GM12878 (cell line): ENCODE measurements around the gene ITSN1. TPM values are rescaled to one million over a fixed set of nuclear protein-coding genes. Genes with fewer than 3 reads are reported as not detected.

Source experiments
- ATAC-seq: fragments of 200-7000 bp; cut with Tn5 transposase; 3 replicates; pipeline ENCODE4 v1.9.1; 2020; ENCODE audit warnings: mild to moderate bottlenecking, moderate library complexity
- BruUV-seq: library from RNA; stranded (reverse); fragments of 400-500 nt; replicated peaks from 2 replicates; lab custom pipeline; 2021; lab: Mats Ljungman, UMichigan
- CTCF ChIA-PET: fragments of 300-600 bp; sonication (Branson Sonifier 250); formaldehyde crosslinking; extraction: SDS; loops from one replicate; lab custom pipeline; 2021; ENCODE audit warnings: inconsistent platforms; lab: Yijun Ruan, JAX
- POLR2A ChIA-PET: fragments of 350-600 bp; formaldehyde crosslinking; extraction: SDS; loops from one replicate; lab custom pipeline; 2021; ENCODE audit warnings: inconsistent platforms; lab: Charles Lee
- RAD21 ChIA-PET: fragments of 300-600 bp; sonication (Branson Sonifier 250); formaldehyde crosslinking; loops from one replicate; lab custom pipeline; 2023; ENCODE audit warnings: antibody characterized with exemption; ENCODE audit not compliant: unreplicated experiment; lab: Charles Lee
- SMC1A ChIA-PET: fragments of 300-600 bp; sonication (Branson Sonifier 250); formaldehyde crosslinking; loops from one replicate; lab custom pipeline; 2023; ENCODE audit not compliant: unreplicated experiment, uncharacterized antibody; lab: Charles Lee
- DNase-seq: peaks from one replicate; pipeline ENCODE4 v3.0.0-alpha.2; 2011; ENCODE audit warnings: low read depth, low spot score
- FAIRE-seq: peaks from 3 replicates; lab custom pipeline; 2011; peaks lifted over from hg19 to GRCh38; lab: Jason Lieb, UNC
- H2AFZ ChIP-seq: 2 replicates; pipeline ENCODE4 v1.6.0; 2011; ENCODE audit warnings: low read depth, low read length, control low read depth; ENCODE audit not compliant: control insufficient read depth
- H3K27ac ChIP-seq: 2 replicates; pipeline ENCODE4 v1.5.1; 2011; ENCODE audit warnings: control low read depth; ENCODE audit not compliant: control insufficient read depth, insufficient read depth
- H3K27me3 ChIP-seq, 2 experiments: replicated peaks in 1 of 2; 2 replicates each; pipeline versions ENCODE4 v1.6.0 to v1.6.1; 2011; ENCODE audit warnings: low read length in 1 of 2; ENCODE audit not compliant: control insufficient read depth in 2 of 2, insufficient read depth in 2 of 2
- H3K36me3 ChIP-seq, 2 experiments: 2 replicates each; pipeline ENCODE4 v1.5.1; 2011; ENCODE audit warnings: low read length in 1 of 2; ENCODE audit not compliant: control insufficient read depth in 2 of 2, insufficient read depth in 2 of 2
- H3K4me1 ChIP-seq: 2 replicates; pipeline ENCODE4 v1.6.1; 2011; ENCODE audit warnings: mild to moderate bottlenecking, low read length, moderate library complexity, mixed read lengths; ENCODE audit not compliant: control insufficient read depth, insufficient read depth
- H3K4me2 ChIP-seq: 2 replicates; pipeline ENCODE4 v1.6.0; 2011; ENCODE audit warnings: control low read depth; ENCODE audit not compliant: control insufficient read depth, insufficient read depth
- H3K4me3 ChIP-seq: fragments of 200-600 bp; sonication (generic); 2 replicates; pipeline ENCODE4 v1.5.1; 2016
- H3K79me2 ChIP-seq: 2 replicates; pipeline ENCODE4 v1.6.0; 2011; ENCODE audit warnings: low read length; ENCODE audit not compliant: control insufficient read depth, insufficient read depth
- H3K9ac ChIP-seq: 2 replicates; pipeline ENCODE4 v1.8.0; 2011; ENCODE audit warnings: low read length, control low read depth, mixed read lengths; ENCODE audit not compliant: control insufficient read depth, insufficient read depth
- H3K9me3 ChIP-seq: replicated peaks from 3 replicates; pipeline ENCODE4 v1.5.1; 2011; ENCODE audit warnings: mild to moderate bottlenecking, low read length; ENCODE audit not compliant: control insufficient read depth, insufficient read depth
- H4K20me1 ChIP-seq: 2 replicates; pipeline ENCODE4 v1.6.0; 2011; ENCODE audit not compliant: control insufficient read depth, insufficient read depth
- ATF7 ChIP-seq: fragments of 450-650 bp; IDR thresholded peaks from 2 replicates; pipeline ENCODE4 v1.6.1; 2016; ENCODE audit warnings: low read depth, mild to moderate bottlenecking
- BCL3 ChIP-seq: IDR thresholded peaks from 2 replicates; pipeline ENCODE4 v1.6.1; 2011; ENCODE audit warnings: borderline replicate concordance, low read depth, mild to moderate bottlenecking, moderate library complexity, low read length; ENCODE audit not compliant: insufficient read depth, poor library complexity, severe bottlenecking
- CBX3 ChIP-seq: fragments of 200-600 bp; sonication (generic); IDR thresholded peaks from 2 replicates; pipeline ENCODE4 v1.6.1; 2016; ENCODE audit warnings: low read depth, borderline replicate concordance
- CBX5 ChIP-seq: sonication (generic); IDR thresholded peaks from 2 replicates; pipeline ENCODE4 v1.6.1; 2016; ENCODE audit warnings: low read depth, moderate library complexity, mild to moderate bottlenecking, inconsistent platforms
- CEBPB ChIP-seq, 2 experiments: fragments of 150-350 bp in 1 of 2; IDR thresholded peaks; 2 replicates each; pipeline ENCODE4 v1.6.1; 2012 to 2014; ENCODE audit warnings: low read depth in 2 of 2, low read length in 2 of 2, borderline replicate concordance in 1 of 2, inconsistent platforms in 1 of 2
- HDAC2 ChIP-seq: fragments of 200-600 bp; sonication (generic); IDR thresholded peaks from 2 replicates; pipeline ENCODE4 v1.6.1; 2017
- IKZF2 ChIP-seq, 2 experiments: fragments of 450-650 bp; IDR thresholded peaks; 2 replicates each; pipeline ENCODE4 v1.6.1; 2017; ENCODE audit warnings: mild to moderate bottlenecking in 2 of 2, moderate library complexity in 2 of 2
- KDM1A ChIP-seq: fragments of 200-600 bp; sonication (generic); IDR thresholded peaks from 2 replicates; pipeline ENCODE4 v1.6.1; 2016; ENCODE audit warnings: borderline replicate concordance
- MLLT1 ChIP-seq: fragments of 450-650 bp; IDR thresholded peaks from 2 replicates; pipeline ENCODE4 v1.6.1; 2016; ENCODE audit warnings: mild to moderate bottlenecking
- PAX5 ChIP-seq: IDR thresholded peaks from 2 replicates; pipeline ENCODE4 v1.6.1; 2011; ENCODE audit warnings: low read depth, low read length, borderline replicate concordance
- PBX3 ChIP-seq: IDR thresholded peaks from 2 replicates; pipeline ENCODE4 v1.6.1; 2011; ENCODE audit warnings: mild to moderate bottlenecking, low read depth, low read length, moderate library complexity; ENCODE audit not compliant: insufficient replicate concordance
- RELB ChIP-seq: fragments of 450-650 bp; IDR thresholded peaks from 2 replicates; pipeline ENCODE4 v1.6.1; 2017; ENCODE audit warnings: low read depth, mild to moderate bottlenecking, moderate library complexity
- SP1 ChIP-seq: IDR thresholded peaks from one replicate; pipeline ENCODE4 v1.6.1; 2011; ENCODE audit warnings: low read depth, low read length
- SUZ12 ChIP-seq: fragments of 200-600 bp; sonication (generic); IDR thresholded peaks from one replicate; pipeline ENCODE4 v1.6.1; 2018; ENCODE audit warnings: antibody characterized with exemption, mild to moderate bottlenecking; ENCODE audit not compliant: unreplicated experiment
- ZBTB33 ChIP-seq: fragments of 450-650 bp; IDR thresholded peaks from 2 replicates; pipeline ENCODE4 v1.6.1; 2017; ENCODE audit warnings: mild to moderate bottlenecking
- whole genome bisulfite sequencing: methylation state at CpG from one replicate; pipeline ENCODE4 v1.1.6; 2016; ENCODE audit warnings: low lambda C conversion rate; ENCODE audit not compliant: insufficient replicate concordance, insufficient coverage; ENCODE audit errors: missing lambda C conversion rate; 5-methylcytosine and 5-hydroxymethylcytosine counted together
- in situ Hi-C: fragments of 300-500 bp; cut with MboI; formaldehyde crosslinking; loops from 9 replicates; pipeline ENCODE4 v1.14.3; 2018; ENCODE audit warnings: mixed read lengths
- intact Hi-C: fragments of 100-400 bp; cut with micrococcal nuclease; formaldehyde crosslinking; loops from one replicate; pipeline ENCODE4 v1.14.2; 2022; ENCODE audit not compliant: unreplicated experiment
- polyA plus RNA-seq, 11 experiments: library from polyadenylated mRNA; depleted of rRNA in 4 of 11; unstranded in 6 of 11; stranded (reverse) in 5 of 11; fragments of >200 nt; fragmentation: Nextera tagmentation in 4 of 11; fragmentation: Illumina TruSeq in 1 of 11; extraction: Ambion mirVana in 4 of 11; extraction: Trizol in 1 of 11; gene quantifications; 1 replicate in 1 of 11; 2 replicates in 10 of 11; pipeline versions ENCODE4 v1.2.1 to v1.2.3, GENCODE V29; 2011 to 2016; ENCODE audit warnings: inconsistent platforms in 2 of 11, missing spikeins in 2 of 11, low read depth in 1 of 11
- total RNA-seq, 4 experiments: library from RNA; depleted of rRNA in 3 of 4; stranded (reverse); fragments of >200 nt in 3 of 4; fragmentation: Illumina TruSeq in 1 of 4; extraction: Trizol in 1 of 4; gene quantifications; 2 replicates each; pipeline versions ENCODE4 v1.2.1 to v1.2.3, GENCODE V29; 2013 to 2021

The ITSN1 gene
- total and polyA plus RNA-seq, 10 of the 15 experiments (the other 5 are each of a cell fraction or from before 2014, with no cell fraction given) = 0.89 to 10.6 (median 4.8) TPM

GRCh38 chr21:33763582-33763899, 121.2 kb downstream of the ITSN1 start:
- FAIRE-seq = no peak
- H3K4me1 ChIP-seq = no peaks in the 10 kb centered on the region
- 61% methylated on average over 3 of the region's 3 CpGs for WGBS
- H3K79me2 ChIP-seq = no peaks in the 10 kb centered on the region
- ChIA-PET POLR2A (no interaction called here), CTCF (interaction anchor here (0.7 to 1.1 kb wide), 3 partner anchors 15 to 158 kb away, joined by 3 read pairs; no protein-coding TSS in a partner anchor), RAD21 (no interaction called here), SMC1A (no interaction called here)
- no peak overlapping the region for H3K9ac ChIP-seq
- H3K36me3 ChIP-seq = no peaks in the 10 kb centered on the region; a peak in 1 of 4 replicates
- H2AFZ ChIP-seq = no peak overlapping the region
- no peaks in the 10 kb centered on the region for H3K9me3 ChIP-seq
- ATAC-seq = no peak
- H4K20me1 ChIP-seq = no peaks in the 10 kb centered on the region
- H3K4me3 ChIP-seq = no peak overlapping the region
- no peak overlapping the region for H3K27ac ChIP-seq
- intact Hi-C loops = no loop called here
- in situ Hi-C loops = no loop called here
- no peak for DNase-seq
- no peak overlapping the region for H3K4me2 ChIP-seq
- no peaks in the 10 kb centered on the region for H3K27me3 ChIP-seq
- no TSS peak for BruUV-seq
- no peak for TF ChIP-seq MLLT1
- TF ChIP-seq KDM1A = no peak
- TF ChIP-seq SP1 = no peak
- TF ChIP-seq ZBTB33 = no peak
- no peak for TF ChIP-seq CEBPB (IDR thresholded peaks at IDR 0.05; ENCODE audit: borderline replicate concordance in 1 of 2, low read depth in 2 of 2, low read length in 2 of 2)
- TF ChIP-seq RELB = no peak
- no peak for TF ChIP-seq CBX3
- no peak for TF ChIP-seq HDAC2
- no peak for TF ChIP-seq PAX5
- no peak for TF ChIP-seq BCL3
- TF ChIP-seq IKZF2 (IDR thresholded peaks at IDR 0.05) = no peak
- no peak for TF ChIP-seq ATF7
- no peak for TF ChIP-seq PBX3
- TF ChIP-seq SUZ12 = no peak
- no peak for TF ChIP-seq CBX5
